Fibroblast of the aortic adventitia (primary cell): ENCODE data around the gene ATP2B2. TPM values are rescaled to one million over a fixed set of nuclear protein-coding genes. Genes with fewer than 3 reads are reported as not detected.

Source experiments
- DNase-seq: peaks from one replicate; pipeline ENCODE4 v3.0.0-alpha.2; 2010; ENCODE audit warnings: low read depth
- H3K4me3 ChIP-seq: 2 replicates; pipeline ENCODE4 v1.5.1; 2011; ENCODE audit warnings: low read depth, mild to moderate bottlenecking, control low read depth, low read length, moderate library complexity
- total RNA-seq: library from RNA; depleted of rRNA; stranded (reverse); fragments of >200 nt; gene quantifications from 2 replicates; pipeline ENCODE4 v1.2.3, GENCODE V29; 2012; ENCODE audit warnings: low replicate concordance
- TF ChIP-seq, protein P1 (sequence below): IDR thresholded peaks from 2 replicates; pipeline ENCODE4 v1.5.1; 2011; ENCODE audit warnings: mild to moderate bottlenecking, low read length, control low read depth, inconsistent platforms; ENCODE audit not compliant: insufficient read depth

ATP2B2 gene
- total RNA-seq, 1 donor, result not detected

- no peak for DNase-seq
- no peak overlapping the region for H3K4me3 ChIP-seq
- TF ChIP-seq, protein P1, sequence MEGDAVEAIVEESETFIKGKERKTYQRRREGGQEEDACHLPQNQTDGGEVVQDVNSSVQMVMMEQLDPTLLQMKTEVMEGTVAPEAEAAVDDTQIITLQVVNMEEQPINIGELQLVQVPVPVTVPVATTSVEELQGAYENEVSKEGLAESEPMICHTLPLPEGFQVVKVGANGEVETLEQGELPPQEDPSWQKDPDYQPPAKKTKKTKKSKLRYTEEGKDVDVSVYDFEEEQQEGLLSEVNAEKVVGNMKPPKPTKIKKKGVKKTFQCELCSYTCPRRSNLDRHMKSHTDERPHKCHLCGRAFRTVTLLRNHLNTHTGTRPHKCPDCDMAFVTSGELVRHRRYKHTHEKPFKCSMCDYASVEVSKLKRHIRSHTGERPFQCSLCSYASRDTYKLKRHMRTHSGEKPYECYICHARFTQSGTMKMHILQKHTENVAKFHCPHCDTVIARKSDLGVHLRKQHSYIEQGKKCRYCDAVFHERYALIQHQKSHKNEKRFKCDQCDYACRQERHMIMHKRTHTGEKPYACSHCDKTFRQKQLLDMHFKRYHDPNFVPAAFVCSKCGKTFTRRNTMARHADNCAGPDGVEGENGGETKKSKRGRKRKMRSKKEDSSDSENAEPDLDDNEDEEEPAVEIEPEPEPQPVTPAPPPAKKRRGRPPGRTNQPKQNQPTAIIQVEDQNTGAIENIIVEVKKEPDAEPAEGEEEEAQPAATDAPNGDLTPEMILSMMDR, result no peak
Observed at GRCh38 chr3:10551139-10551538, 45.8 kb upstream of the ATP2B2 start.

DNA sequence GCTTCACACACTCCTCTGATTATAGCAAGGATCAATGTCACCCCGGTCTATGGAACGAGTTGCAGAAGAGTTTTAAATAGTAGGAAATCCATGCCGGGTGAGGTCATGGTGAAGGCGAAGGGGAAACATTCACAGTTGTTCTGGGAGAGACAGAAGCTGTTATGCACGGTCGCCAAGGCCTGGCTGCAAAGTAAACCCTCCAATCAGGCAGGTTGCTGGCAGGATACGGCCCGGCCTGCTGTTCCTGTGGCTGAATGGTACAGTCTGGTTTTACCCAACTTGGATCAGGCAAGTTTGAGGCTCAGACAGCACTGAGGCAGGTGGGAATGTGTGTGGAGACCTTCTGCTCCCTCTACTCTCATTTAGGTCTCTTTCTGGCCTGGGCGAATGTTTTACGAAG is 45.3 kb upstream of the ATP2B2 start:
- DNase-seq, result no peak
- TF ChIP-seq, protein P1, result no peak
- no peak overlapping the region for H3K4me3 ChIP-seq

DNA sequence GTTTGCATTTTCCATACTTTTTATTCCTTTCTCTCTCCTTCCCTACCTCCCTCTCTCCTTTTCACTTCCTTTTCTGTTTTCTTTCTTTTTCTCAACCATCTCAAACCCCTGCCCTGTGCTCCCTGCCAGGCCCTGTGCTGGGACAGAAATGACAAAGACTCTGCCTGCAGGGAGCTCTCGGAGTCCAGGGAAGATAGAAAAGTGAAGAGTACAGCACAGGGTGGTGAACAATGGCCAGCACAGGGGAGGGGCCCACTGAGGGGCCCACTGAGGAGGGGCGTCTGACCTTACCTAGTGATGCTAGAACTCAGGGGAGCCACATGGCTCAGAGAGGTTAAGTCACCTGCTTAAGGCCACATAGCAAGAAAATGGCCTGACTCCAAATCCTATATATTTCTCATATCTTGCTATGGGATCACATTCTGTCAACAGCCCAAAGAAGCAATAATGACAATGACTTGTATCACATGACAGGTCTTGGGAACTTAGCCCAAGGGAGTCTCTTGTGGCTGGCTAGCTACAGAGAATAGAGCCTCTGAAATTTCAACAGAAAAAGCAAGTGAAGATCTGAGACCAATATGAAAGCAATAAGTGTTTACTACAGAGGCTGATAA is 44.3 kb upstream of the ATP2B2 start:
- TF ChIP-seq, protein P1, result no peak
- no peak for DNase-seq
- H3K4me3 ChIP-seq, result no peak overlapping the region

DNA sequence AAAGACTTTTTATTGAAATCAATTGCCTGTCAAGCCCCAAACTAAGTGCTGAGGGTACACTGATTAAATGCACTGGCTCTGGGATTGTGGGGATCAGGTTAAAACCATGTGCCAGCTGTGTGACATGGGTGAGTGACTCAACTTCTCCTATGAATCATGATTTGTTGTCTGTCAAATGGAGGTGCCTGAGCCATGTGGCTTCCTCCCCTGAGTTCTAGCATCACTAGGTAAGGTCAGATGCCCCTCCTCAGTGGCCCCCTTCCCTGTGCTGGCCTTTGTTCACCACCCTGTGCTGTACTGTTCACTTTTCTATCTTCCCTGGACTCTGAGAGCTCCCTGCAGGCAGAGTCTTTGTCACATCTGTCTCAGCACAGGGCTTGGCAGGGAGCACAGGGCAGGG is 43.6 kb upstream of the ATP2B2 start:
- no peak for DNase-seq
- H3K4me3 ChIP-seq, result no peak overlapping the region
- TF ChIP-seq, protein P1, result no peak

GRCh38 chr3:10547841-10548783 is 42.7 kb upstream of the ATP2B2 start:
- TF ChIP-seq, protein P1, result no peak
- no peak for DNase-seq

DNA sequence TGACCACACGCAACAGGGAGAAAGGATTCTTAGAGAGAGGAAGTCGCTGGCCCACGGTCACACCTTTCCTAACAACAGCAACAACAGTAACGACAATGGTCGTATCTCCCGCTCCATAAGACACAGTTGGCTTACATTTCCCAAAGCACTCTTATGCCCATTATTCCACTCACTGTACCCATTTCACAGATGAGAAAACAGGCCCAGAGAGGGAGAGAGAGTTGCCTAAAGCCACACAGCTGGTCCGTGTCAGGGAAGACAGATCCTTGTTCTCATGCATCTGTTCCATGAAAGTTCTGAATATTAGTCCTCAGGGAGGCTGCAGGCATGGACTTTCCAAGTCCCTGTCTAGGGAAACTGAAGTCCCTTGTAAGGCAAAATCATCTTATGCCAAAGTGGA is 42.0 kb upstream of the ATP2B2 start:
- DNase-seq, result no peak
- TF ChIP-seq, protein P1, result no peak
- no peak overlapping the region for H3K4me3 ChIP-seq

More at GRCh38 chr3:10547841-10548783, 42.7 kb upstream of the ATP2B2 start:
- H3K4me3 ChIP-seq, result no peak overlapping the region
